ENCODE results near the gene WHRN. TPM values are rescaled to one million over a fixed set of nuclear protein-coding genes. Genes with fewer than 3 reads are reported as not detected.

WHRN gene
- total and polyA plus RNA-seq, 5 donors from 2014 or later, result 1.00 to 24.2 (median 1.4) TPM

DNA sequence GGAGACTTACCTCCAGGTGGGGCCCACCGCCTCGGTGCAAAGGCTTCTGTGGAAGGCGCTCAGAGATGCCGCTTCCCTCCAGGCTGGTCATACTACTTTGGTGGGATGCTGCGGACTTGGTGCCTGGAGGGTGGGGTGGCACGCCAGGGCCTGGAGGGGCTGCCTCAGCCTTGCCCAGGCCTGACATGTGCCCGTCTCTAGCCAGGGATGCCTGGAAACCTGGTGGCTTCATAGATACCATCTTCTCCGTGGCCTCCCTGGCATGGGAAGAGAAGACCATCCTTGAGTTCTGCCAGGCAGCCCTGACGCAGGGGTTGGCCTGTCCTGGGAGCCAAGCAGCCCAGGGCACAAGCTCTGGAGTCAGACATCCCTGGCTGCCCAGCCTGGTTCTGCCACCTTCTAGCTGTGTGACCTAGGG lies 147.4 kb downstream of the WHRN start:
- Mint-ChIP-seq H3K9me3 (no peaks in the 10 kb centered on the region), H3K4me1 (peaks cover 8 to 60% (median 29%) of the 10 kb centered on the region in 4 donors), H3K27ac (peak overlapping the region in 1 of 3 donors; percentile 92), H3K36me3 (peaks cover 47% of the 10 kb centered on the region), H3K27me3 (no peaks in the 10 kb centered on the region), H3K4me3 (no peak overlapping the region)
- Histone ChIP-seq H3K9me3 (ENCODE audit: control insufficient read depth in 2 of 2, low read length in 2 of 2) (no peaks in the 10 kb centered on the region), H3K27ac (ENCODE audit: insufficient read depth, low read length, poor library complexity, severe bottlenecking) (peak overlapping the region; percentile 49), H3K36me3 (ENCODE audit: control insufficient read depth, insufficient read depth, low read length) (peaks cover 90% of the 10 kb centered on the region), H3K4me3 (ENCODE audit: low read depth, low read length) (no peak overlapping the region), H3K4me1 (ENCODE audit: control insufficient read depth, insufficient read depth, low read length, poor library complexity, severe bottlenecking) (peaks cover 28% of the 10 kb centered on the region), H3K27me3 (ENCODE audit: control insufficient read depth, insufficient read depth, low read length) (no peaks in the 10 kb centered on the region)
- DNase-seq (no peak), ATAC-seq (ENCODE audit: low read depth in 2 of 2) (no peak)

DNA sequence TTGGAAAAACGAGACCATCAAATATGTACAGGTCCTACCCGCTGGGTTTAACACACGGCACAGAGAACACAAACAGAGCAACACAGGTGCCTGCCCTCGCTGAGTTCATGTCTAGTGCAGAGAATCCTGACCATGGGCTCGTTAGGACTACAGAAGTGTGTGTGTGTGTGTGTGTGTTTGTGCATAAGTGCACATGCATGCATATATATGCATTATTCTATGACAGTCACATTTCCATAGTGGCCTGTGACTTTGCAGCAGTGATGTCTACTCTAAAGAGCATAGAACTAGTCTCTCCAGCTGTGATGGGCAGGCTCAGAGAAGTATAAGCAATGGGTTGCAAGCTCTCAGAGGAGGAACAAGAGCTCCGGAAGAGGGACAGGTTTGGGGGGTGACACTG lies 147.9 kb downstream of the WHRN start:
- H3K4me1 ChIP-seq (ENCODE audit: control insufficient read depth, insufficient read depth, low read length, poor library complexity, severe bottlenecking), result peaks cover 23% of the 10 kb centered on the region
- Mint-ChIP-seq H3K27ac (peak overlapping the region in 2 of 3 donors; percentile 70 to 74), H3K4me3 (no peak overlapping the region), H3K27me3 (no peaks in the 10 kb centered on the region), H3K36me3 (peaks cover 45% of the 10 kb centered on the region), H3K4me1 (peaks cover 5 to 60% (median 30%) of the 10 kb centered on the region in 4 donors), H3K9me3 (no peaks in the 10 kb centered on the region)
- H3K27me3 ChIP-seq (ENCODE audit: control insufficient read depth, insufficient read depth, low read length), result no peaks in the 10 kb centered on the region
- no peak for ATAC-seq (ENCODE audit: low read depth in 2 of 2)
- H3K9me3 ChIP-seq (ENCODE audit: control insufficient read depth in 2 of 2, low read length in 2 of 2), result no peaks in the 10 kb centered on the region
- no peak overlapping the region for H3K4me3 ChIP-seq (ENCODE audit: low read depth, low read length)
- H3K36me3 ChIP-seq (ENCODE audit: control insufficient read depth, insufficient read depth, low read length), result peaks cover 89% of the 10 kb centered on the region
- H3K27ac ChIP-seq (ENCODE audit: insufficient read depth, low read length, poor library complexity, severe bottlenecking), result peak overlapping the region; percentile 44
- DNase-seq, result no peak

DNA sequence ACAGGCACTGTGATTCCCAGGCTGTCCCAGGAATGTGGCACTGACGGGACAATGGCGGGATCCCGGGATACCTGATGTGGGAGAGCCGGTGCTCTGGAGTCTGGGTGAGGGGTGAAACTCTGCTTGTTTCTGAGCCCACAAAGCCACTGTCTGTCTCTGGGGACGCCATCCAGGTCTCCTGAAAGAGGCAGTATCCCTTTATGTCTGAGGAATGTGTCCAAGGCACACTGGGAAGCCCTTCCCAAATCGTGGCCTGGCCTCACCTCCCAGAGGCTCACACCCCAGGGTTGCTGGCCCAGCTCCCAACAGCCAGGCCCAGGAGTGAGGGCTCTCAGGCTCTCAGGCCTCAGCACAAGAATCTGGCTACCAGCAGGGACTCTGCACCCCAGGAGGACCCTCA lies 148.5 kb downstream of the WHRN start:
- H3K36me3 ChIP-seq (ENCODE audit: control insufficient read depth, insufficient read depth, low read length), result peaks cover 89% of the 10 kb centered on the region
- peak overlapping the region; percentile 44 for H3K27ac ChIP-seq (ENCODE audit: insufficient read depth, low read length, poor library complexity, severe bottlenecking)
- H3K9me3 ChIP-seq (ENCODE audit: control insufficient read depth in 2 of 2, low read length in 2 of 2), result no peaks in the 10 kb centered on the region
- ATAC-seq (ENCODE audit: low read depth in 2 of 2), result no peak
- no peak for DNase-seq
- Mint-ChIP-seq H3K4me1 (peaks cover 10 to 61% (median 34%) of the 10 kb centered on the region in 4 donors), H3K27me3 (no peaks in the 10 kb centered on the region), H3K9me3 (no peaks in the 10 kb centered on the region), H3K27ac (peak overlapping the region in 2 of 3 donors; percentile 60 to 72), H3K36me3 (peaks cover 48% of the 10 kb centered on the region), H3K4me3 (peak overlapping the region in 1 of 4 donors; percentile 28)
- H3K4me3 ChIP-seq (ENCODE audit: low read depth, low read length), result no peak overlapping the region
- H3K4me1 ChIP-seq (ENCODE audit: control insufficient read depth, insufficient read depth, low read length, poor library complexity, severe bottlenecking), result peaks cover 23% of the 10 kb centered on the region
- no peaks in the 10 kb centered on the region for H3K27me3 ChIP-seq (ENCODE audit: control insufficient read depth, insufficient read depth, low read length)

DNA sequence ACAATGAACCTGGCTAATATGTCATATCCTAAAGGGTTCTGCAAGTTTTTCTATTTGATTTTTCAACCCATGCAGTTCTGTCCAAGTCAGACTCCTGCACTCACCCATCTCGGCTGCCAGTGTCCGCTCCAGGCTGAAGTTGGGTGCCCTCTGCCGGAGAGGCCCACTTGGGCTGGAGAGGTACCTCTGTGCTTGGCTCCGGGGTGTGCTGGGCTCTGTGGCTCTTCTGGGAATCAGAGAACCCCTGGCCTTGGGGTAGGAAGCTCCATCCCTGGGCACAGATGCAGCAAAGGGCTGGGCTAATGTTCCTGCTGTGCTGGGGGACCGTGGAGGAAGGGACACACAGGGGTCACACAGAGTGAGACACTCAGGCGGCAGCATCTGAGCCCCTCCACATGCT lies 149.5 kb downstream of the WHRN start:
- Histone ChIP-seq H3K9me3 (ENCODE audit: control insufficient read depth in 2 of 2, low read length in 2 of 2) (no peaks in the 10 kb centered on the region), H3K4me1 (ENCODE audit: control insufficient read depth, insufficient read depth, low read length, poor library complexity, severe bottlenecking) (peaks cover 20% of the 10 kb centered on the region), H3K27me3 (ENCODE audit: control insufficient read depth, insufficient read depth, low read length) (no peaks in the 10 kb centered on the region), H3K4me3 (ENCODE audit: low read depth, low read length) (no peak overlapping the region), H3K27ac (ENCODE audit: insufficient read depth, low read length, poor library complexity, severe bottlenecking) (no peak overlapping the region), H3K36me3 (ENCODE audit: control insufficient read depth, insufficient read depth, low read length) (peaks cover 89% of the 10 kb centered on the region)
- ATAC-seq (ENCODE audit: low read depth in 2 of 2) (no peak), DNase-seq (no peak)
- H3K36me3 Mint-ChIP-seq, result peaks cover 38% of the 10 kb centered on the region
- H3K4me3 Mint-ChIP-seq, result no peak overlapping the region
- no peaks in the 10 kb centered on the region for H3K27me3 Mint-ChIP-seq
- H3K27ac Mint-ChIP-seq, result no peak overlapping the region
- no peaks in the 10 kb centered on the region for H3K9me3 Mint-ChIP-seq
- H3K4me1 Mint-ChIP-seq, result peaks cover 10 to 54% (median 29%) of the 10 kb centered on the region in 4 donors

Other genes with a start within 250 kb of the WHRN start
- gene ORM1, start 182.4 kb downstream of the WHRN start, total RNA-seq, result not detected
- not detected for gene ORM1, start 182.4 kb downstream of the WHRN start, polyA plus RNA-seq
- gene ORM2, start 175.6 kb downstream of the WHRN start, total RNA-seq, result not detected
- not detected for gene ORM2, start 175.6 kb downstream of the WHRN start, polyA plus RNA-seq
- 381 TPM for gene AKNA, start 117.5 kb downstream of the WHRN start, total RNA-seq
- 10 to 100 TPM; 11.9 to 16.6 (median 14.5) TPM for gene AKNA, start 117.5 kb downstream of the WHRN start, polyA plus RNA-seq
- 111 TPM for gene ATP6V1G1, start 82.3 kb upstream of the WHRN start, total RNA-seq
- 100 to 1,000 TPM; 313 to 357 (median 335) TPM for gene ATP6V1G1, start 82.3 kb upstream of the WHRN start, polyA plus RNA-seq
- 10.7 TPM for gene TMEM268, start 105.8 kb upstream of the WHRN start, total RNA-seq
- gene TMEM268, start 105.8 kb upstream of the WHRN start, polyA plus RNA-seq, result 10 to 100 TPM in 1 of 4 donors, 1 to 10 TPM in 3; 6.5 to 10.1 (median 8.0) TPM
- not detected for gene TEX53, start 152.3 kb upstream of the WHRN start, total RNA-seq
- not detected for gene TEX53, start 152.3 kb upstream of the WHRN start, polyA plus RNA-seq
- gene TEX48, start 176.7 kb upstream of the WHRN start, total RNA-seq, result not detected
- gene TEX48, start 176.7 kb upstream of the WHRN start, polyA plus RNA-seq, result not detected